OCI-LY3 (cell line): Measurements from ENCODE around the gene GRID2.

Experiments used
- H2AFZ ChIP-seq: fragments of 200-600, 300-600 bp; shearing (Covaris generic); 2 replicates; pipeline ENCODE4 v1.6.0; 2014; ENCODE audit warnings: antibody characterized with exemption, low read depth, low read length
- H3K27ac ChIP-seq: fragments of 200-600, 300-600 bp; sonication (generic); 2 replicates; pipeline ENCODE4 v1.5.1; 2014; ENCODE audit warnings: mild to moderate bottlenecking, low read length, moderate library complexity, mixed read lengths
- H3K27me3 ChIP-seq: fragments of 200-600, 300-600 bp; sonication (generic); 2 replicates; pipeline ENCODE4 v1.6.1; 2014; ENCODE audit warnings: low read depth, low read length, mixed read lengths
- H3K36me3 ChIP-seq: fragments of 200-600, 300-600 bp; sonication (generic); replicated peaks from 2 replicates; pipeline ENCODE3; 2014; ENCODE audit warnings: low read depth, low read length, mixed read lengths
- H3K4me1 ChIP-seq: fragments of 300-600, 200-600 bp; sonication (generic); 2 replicates; pipeline ENCODE4 v1.6.1; 2014; ENCODE audit warnings: low read length, mixed read lengths
- H3K4me2 ChIP-seq: fragments of 200-600, 300-600 bp; sonication (generic); 2 replicates; pipeline ENCODE4 v1.6.1; 2014; ENCODE audit warnings: low read length, mixed read lengths
- H3K4me3 ChIP-seq: fragments of 300-600, 200-600 bp; sonication (generic); 2 replicates; pipeline ENCODE4 v1.5.1; 2014; ENCODE audit warnings: antibody characterized with exemption, mild to moderate bottlenecking, low read length, moderate library complexity
- H3K79me2 ChIP-seq: fragments of 300-600, 200-600 bp; shearing (Covaris generic); 2 replicates; pipeline ENCODE4 v1.6.1; 2014; ENCODE audit warnings: mild to moderate bottlenecking, low read length, mixed read lengths
- H3K9ac ChIP-seq: fragments of 300-600, 200-600 bp; shearing (Covaris generic); 2 replicates; pipeline ENCODE4 v1.6.0; 2014; ENCODE audit warnings: mild to moderate bottlenecking, low read length, moderate library complexity
- H3K9me3 ChIP-seq: fragments of 200-600, 300-600 bp; shearing (Covaris generic); 2 replicates; pipeline ENCODE4 v1.6.1; 2014; ENCODE audit warnings: low read length, mixed read lengths; ENCODE audit not compliant: insufficient read depth
- H4K20me1 ChIP-seq: fragments of 200-600, 300-600 bp; sonication (generic); 2 replicates; pipeline ENCODE4 v1.6.1; 2016; ENCODE audit warnings: low read length, mixed read lengths; ENCODE audit not compliant: insufficient read depth
- CTCF ChIP-seq: fragments of 200-600, 300-600 bp; sonication (generic); IDR thresholded peaks from 2 replicates; pipeline ENCODE4 v1.5.1; 2014; ENCODE audit warnings: antibody characterized with exemption, low read length, low read depth
- EZH2phosphoT487 ChIP-seq: fragments of 200-600 bp; shearing (Covaris generic); IDR thresholded peaks from 2 replicates; pipeline ENCODE4 v1.6.1; 2018; ENCODE audit warnings: antibody characterized with exemption, mixed run types, low read depth

GRID2 gene

DNA sequence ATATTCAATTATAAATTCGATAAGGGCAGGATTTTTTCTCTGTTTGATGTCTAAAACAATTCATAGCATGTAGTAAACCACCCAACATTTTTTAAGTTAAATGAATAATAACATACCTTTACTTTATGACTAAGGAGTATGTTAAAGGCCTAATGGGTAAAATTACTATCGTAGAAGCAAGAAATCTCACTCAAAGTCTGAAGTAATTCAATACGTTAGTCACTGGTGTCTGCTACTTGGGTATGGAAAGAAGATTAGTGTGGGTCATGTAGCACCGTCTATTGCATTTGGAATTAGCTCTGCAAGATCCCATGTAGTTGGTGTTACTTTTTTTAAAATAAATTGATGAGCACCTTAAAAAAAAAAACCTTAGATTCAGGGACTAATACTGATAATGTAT lies 374.5 kb downstream of the GRID2 start:
- Histone ChIP-seq H3K9me3 (no peaks in the 10 kb centered on the region), H3K9ac (no peak overlapping the region), H3K4me2 (no peak overlapping the region), H3K4me3 (no peak overlapping the region), H2AFZ (no peak overlapping the region), H4K20me1 (no peaks in the 10 kb centered on the region), H3K27ac (no peak overlapping the region), H3K4me1 (no peaks in the 10 kb centered on the region), H3K79me2 (no peaks in the 10 kb centered on the region), H3K36me3 (no peaks in the 10 kb centered on the region), H3K27me3 (no peaks in the 10 kb centered on the region)
- no peak for TF ChIP-seq CTCF
- no peak for TF ChIP-seq EZH2phosphoT487

DNA sequence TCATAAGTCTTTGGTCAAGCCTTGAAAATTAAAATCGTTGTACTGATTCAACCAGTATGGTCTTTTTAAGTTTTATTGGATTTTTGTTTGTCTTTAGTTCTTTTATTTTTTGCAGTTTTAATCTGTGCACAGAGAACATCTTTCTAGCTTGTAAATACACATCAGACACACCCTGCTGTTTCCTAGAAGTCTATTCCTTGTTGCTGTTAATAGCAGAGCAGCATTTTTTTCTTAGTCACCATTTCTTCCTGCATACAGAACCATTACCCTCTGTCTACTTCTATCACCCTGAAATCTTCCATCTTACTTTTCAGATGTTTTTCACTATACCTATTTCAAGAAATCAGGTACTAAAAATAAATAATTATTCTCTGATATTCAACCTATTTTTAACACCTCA lies 375.4 kb downstream of the GRID2 start:
- no peak for TF ChIP-seq CTCF
- no peak for TF ChIP-seq EZH2phosphoT487
- Histone ChIP-seq H4K20me1 (no peaks in the 10 kb centered on the region), H3K4me3 (no peak overlapping the region), H3K4me2 (no peak overlapping the region), H3K27me3 (no peaks in the 10 kb centered on the region), H3K27ac (no peak overlapping the region), H3K36me3 (no peaks in the 10 kb centered on the region), H3K9me3 (no peaks in the 10 kb centered on the region), H2AFZ (no peak overlapping the region), H3K9ac (no peak overlapping the region), H3K79me2 (no peaks in the 10 kb centered on the region), H3K4me1 (no peaks in the 10 kb centered on the region)

DNA sequence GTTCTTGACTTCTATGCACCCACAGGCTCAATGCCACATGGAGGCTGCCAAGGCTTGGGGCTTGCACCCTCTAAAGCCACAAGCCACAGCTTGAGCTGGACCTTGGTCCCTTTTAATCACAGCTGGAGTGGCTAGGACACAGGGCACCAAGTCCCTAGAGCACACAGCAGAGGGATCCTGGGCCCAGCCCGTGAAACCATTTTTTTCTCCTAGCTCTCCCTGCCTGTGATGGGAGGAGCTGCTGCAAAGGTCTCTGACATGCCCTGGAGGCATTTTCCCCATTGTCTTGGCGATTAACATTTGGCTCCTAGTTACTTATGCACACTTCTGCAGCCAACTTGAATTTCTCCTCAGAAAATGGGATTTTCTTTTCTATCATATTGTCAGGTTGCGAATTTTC lies 410.9 kb downstream of the GRID2 start:
- no peaks in the 10 kb centered on the region for H3K9me3 ChIP-seq
- H3K9ac ChIP-seq = no peak overlapping the region
- H3K4me2 ChIP-seq = no peak overlapping the region
- TF ChIP-seq CTCF (no peak), EZH2phosphoT487 (no peak)
- H3K4me3 ChIP-seq = no peak overlapping the region
- H3K27ac ChIP-seq = no peak overlapping the region
- no peaks in the 10 kb centered on the region for H3K79me2 ChIP-seq
- no peaks in the 10 kb centered on the region for H3K27me3 ChIP-seq
- no peak overlapping the region for H2AFZ ChIP-seq
- no peaks in the 10 kb centered on the region for H4K20me1 ChIP-seq
- H3K4me1 ChIP-seq = peaks cover 4% of the 10 kb centered on the region; the same call in 1 of the 2 replicates
- H3K36me3 ChIP-seq = no peaks in the 10 kb centered on the region

DNA sequence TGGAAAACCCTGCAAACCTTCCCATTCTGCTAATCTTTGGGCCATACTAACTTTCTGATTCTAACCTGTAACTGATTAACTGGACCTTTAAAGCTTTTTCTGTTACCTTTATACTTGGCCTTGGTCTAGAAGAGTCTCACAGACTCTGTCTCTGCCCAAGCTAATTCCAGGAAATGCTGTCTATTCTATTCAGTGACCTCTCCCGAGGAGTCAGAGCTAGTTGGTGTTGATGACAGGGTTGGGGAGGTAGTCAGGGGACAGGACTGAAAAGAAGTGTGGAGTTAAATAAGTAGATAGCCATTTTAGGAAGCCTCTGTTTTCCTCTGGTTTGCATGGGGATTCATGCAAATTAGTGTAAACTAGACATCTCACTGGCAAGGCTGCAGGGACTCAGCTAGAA lies 429.5 kb downstream of the GRID2 start:
- Histone ChIP-seq H3K4me3 (no peak overlapping the region), H3K4me2 (no peak overlapping the region), H3K36me3 (no peaks in the 10 kb centered on the region), H3K4me1 (no peaks in the 10 kb centered on the region), H2AFZ (no peak overlapping the region), H4K20me1 (no peaks in the 10 kb centered on the region), H3K79me2 (no peaks in the 10 kb centered on the region), H3K9me3 (no peaks in the 10 kb centered on the region), H3K27me3 (no peaks in the 10 kb centered on the region), H3K9ac (no peak overlapping the region), H3K27ac (no peak overlapping the region)
- TF ChIP-seq CTCF = no peak
- no peak for TF ChIP-seq EZH2phosphoT487
